HG03060 (cell line): ENCODE results near the gene RASIP1.
"Not testable (repeated sequence)": the region's sequence is repeated elsewhere in the genome, so short reads cannot be mapped to it uniquely, and the experiment has no call there.

Experiments used
- ATAC-seq: cut with Tn5 transposase; IDR thresholded peaks from one replicate; pipeline ENCODE4 v1.9.1; 2021; ENCODE audit warnings: low read depth, moderate number of reproducible peaks; ENCODE audit not compliant: unreplicated experiment

Gene RASIP1

DNA sequence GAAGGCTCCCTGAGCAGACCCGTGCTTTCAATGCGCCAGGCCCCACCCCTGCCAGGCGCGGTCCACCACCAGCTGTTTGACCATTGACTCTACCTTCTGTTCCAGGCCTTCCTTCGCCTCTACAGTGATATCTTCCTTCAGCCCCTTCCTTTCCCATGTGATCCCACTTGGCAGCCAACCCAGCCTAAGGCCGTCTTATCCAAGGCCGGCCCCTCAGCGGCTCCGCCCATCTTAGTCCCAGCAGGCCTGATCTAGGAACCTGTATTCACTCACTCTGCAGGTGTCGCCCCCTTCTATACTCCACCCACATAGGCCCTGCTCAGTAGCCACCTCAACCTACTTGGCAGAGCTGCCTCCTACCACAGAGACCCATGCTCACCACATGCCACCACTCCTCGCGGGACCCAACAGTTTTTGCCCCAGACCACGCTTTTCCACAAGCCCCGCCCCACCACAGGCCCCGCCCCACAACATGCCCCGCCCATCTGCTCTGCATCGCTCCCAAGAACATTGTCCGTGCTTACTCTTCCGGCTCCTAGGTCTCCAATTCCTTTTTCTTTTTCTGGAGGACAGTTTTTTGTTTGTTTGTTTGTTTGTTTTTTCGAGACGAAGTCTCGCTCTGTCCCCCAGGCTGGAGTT lies 2.9 kb downstream of the RASIP1 start:
- ATAC-seq, result no peak

DNA sequence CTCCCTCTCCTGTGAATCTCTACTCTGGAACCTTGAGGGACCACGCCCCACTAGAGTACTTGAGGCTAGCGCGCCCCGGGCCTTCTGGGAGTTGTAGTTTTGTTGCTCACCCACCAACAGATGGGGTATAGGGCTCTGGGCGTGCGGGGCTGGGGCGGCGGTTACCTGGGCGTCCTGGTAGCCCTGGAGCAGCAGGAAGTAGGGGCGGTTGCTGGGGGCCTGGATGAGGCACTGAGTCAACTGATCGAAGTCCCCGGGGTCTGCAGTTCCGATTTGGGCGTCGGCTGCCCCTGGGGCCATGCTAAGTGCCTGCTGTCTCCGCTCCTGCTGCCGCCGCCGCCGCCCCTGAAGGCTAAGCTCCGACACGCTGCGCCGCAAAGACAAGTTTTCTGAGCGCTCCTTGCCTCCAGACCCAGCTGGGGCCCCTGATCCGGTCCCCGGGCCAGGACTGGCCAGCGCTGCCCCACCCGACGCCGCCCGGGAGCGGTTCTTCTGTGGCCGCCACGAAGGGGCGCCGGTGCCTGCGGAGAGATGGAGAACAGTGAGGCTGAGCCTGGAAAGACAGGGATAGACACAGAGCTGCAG lies 5.3 kb downstream of the RASIP1 start:
- ATAC-seq, result no peak

DNA sequence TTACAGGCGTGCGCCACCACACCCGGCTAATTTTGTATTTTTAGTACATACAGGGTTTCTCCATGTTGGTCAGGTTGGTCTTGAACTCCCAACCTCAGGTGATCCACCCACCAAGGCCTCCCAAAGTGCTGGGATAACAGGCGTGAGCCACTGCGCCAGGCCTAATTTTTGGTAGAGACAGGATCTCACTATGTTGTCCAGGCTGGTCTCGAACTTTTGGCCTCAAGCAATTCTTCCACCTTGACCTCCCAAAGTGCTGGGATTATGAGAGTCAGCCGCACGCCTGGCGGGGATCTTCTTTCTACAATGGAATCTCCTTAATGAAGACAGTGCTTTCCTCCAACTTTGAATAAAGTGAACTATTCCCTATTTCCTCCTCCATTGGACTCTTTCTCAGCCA lies 5.8 kb downstream of the RASIP1 start:
- ATAC-seq, result no peak

DNA sequence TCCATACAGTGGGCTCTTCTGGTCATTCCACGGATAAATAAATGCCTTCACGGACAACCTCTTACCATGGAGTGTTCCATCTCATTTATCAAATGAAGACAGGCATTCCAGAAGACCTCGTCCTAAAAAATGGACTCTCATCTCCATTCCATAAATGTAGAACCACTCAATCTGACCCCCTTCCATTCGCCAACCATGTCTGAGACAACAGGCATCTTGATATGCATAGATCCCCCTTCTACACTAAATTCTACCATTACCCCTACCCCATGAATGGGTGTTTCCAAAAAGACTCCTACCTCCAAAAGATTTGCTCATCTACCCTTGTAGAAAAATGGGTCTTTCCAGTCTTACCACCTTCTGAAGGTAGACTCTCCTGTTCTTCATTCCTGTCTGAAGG lies 9.0 kb downstream of the RASIP1 start:
- no peak for ATAC-seq

DNA sequence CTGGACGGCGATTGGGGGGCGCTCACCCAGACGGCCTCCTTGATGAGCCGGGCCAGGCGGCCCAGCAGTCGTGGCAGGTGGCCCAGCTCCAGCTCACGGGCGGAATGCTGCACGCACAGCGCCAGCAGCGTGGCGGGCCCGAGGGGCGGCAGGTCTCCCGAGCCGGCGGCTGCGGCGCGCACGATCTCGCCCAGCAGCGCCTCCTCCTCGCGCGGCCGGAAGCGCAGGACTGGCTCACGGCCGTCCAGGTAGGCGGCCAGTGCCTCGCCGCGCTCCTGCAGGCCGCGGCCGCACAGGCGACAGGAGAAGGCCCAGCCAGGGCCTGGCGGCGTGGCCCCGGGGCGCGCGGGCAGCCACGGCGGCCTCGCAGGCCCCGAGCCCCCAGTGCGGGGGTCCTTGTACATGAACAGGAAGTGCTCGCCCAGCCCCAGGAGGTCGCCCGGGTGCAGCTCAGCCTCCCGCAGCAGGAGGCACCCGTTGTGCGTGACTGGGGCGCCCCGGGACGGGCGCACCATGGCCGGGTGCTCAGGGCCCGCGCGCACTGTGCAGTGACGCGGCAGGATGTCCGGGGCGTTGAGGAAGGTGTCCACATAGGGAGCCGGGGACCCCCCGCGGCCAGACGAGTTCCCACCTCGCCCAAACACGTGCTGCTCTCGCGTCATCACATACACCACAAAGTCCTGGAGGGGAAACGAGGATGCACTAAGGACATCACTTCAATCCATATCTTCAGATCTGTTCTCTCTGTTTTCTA lies 11.3 kb downstream of the RASIP1 start:
- ATAC-seq, result no peak

DNA sequence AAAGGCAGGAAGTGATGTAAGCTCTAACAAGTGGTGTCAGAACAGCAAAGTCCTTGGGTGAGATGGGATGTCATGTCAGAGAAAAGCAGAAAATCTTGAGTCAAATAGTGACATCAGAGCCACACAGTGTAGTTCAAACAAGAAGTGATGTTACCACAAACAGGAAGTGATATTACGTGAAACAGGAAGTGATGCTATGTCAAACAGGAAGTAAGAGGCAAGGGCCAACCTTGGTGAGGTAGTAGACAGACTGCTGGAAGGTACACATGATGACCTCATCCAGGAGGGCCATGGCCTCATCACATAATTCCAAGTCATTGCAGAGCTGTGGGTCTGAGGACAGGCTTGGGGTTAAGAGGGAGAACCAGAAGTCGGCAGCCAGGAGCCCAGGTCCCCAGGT lies 13.9 kb downstream of the RASIP1 start:
- no peak for ATAC-seq

DNA sequence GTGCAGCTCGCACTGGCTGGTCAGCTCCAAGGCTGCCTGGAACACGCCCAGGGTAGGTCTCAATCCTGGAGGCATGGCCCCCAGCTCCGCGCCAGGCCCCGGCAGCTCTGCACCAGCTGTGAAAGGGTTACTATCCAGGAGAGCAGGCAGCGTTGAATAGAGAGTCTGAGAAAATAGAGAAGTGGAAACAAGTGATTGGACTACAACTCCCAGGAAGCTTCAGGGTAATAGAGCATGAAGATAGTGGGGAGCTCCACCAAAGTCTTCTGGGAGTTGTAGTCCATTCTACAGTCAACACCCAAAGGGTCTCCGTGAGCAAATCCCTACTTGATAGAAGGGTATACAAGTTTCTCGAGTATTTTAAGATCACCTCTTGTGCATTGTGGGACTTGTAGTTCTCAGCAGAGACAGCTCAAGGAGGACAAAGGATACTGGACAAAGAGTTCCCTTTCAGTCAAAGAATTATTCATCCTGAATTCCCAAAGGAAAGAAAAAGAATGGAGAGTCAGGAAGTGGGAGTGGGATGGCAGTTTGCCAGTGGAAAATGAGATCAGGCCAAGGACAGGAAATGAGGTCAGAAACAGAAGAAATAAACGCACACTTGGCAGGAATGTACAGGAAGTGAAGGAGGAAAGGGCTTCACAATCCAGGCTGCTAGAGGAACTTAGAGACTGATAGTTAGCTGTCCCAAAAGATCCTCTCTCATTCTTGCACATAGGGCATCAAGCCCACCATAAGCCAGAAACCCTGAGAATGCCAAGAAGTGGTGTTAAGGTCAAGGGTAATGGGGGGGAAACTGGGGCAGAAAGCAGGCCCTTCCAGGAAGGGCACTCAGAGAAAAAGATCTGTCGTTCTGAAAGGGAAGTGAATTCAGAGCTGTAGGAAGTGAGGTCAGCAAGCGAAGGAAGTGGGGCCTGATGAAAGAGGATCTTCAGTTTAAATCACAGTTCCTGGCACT lies 15.3 kb downstream of the RASIP1 start:
- no peak for ATAC-seq

DNA sequence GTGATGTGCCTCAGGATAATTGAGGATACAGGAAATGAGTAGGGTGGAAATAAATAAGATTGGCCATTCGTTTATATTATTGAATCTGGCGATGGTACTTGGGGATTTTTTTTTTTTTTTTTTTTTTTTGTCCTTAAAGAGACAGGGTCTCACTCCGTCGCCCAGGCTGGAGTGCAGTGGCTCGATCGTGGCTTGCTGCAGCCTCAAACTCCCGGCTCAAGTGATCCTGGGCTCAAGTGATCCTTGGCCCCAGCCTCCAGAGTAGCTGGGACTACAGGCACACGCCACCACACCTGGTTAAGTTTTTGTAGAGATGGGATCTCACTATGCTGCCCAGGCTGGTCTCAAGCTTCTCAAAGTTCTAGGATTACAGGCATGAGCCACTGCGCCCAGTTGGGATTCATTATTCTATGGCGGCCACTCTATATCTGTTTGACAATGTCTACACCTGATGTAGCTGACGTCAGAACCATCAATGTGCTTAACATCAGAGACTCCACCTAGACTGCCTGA lies 18.2 kb downstream of the RASIP1 start:
- no peak for ATAC-seq

DNA sequence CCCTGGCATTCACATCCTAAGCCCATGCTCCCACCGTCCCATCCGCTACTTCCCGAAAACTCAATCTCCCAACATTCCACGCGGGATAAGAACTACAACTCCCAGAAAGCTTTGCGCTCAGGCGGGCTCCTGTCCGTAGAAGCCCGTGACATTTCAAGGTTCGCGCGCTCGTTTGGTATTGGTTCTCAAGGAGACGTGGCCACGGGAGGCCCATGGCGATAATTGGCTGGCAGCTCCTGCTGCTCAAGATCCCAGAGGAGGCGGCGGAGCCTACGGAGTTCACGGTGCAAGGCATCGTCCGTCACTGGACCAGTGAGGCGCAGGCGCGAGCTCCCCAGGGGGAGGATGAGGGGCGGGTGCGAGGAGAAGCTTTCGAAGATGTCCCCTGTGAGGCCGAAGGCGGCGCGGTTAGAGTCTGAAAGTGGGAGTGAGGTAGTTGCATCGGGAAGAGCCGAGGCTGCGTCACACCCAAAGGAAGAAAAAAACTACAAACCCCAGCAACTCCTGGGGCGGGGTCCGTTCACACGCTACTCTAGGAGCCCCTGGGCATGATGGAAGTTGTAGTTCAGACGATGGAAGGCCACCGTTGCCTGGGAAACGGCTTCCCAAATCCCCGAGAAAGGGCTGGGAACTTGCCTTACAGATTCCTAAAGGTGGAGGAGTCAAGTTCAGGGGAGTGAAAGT lies 19.7 kb downstream of the RASIP1 start:
- peak; percentile 56 for ATAC-seq

DNA sequence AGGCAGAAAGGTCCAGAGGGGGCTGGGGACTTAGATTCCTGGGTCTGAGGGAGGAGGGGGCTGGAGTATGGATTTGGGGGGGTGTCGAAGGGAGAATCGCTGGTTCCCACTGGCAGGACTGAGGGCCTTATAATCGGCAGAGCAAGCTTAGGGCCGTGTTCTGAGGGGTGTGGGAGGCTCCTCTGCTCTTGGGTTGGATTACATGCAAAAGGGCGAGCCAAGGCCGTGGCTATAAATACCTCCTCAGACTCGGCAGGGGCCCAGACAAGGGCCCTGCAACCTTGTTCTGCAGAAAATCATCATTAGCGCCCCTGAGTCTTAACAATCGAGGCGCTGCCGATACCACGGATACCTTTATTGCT lies 20.2 kb downstream of the RASIP1 start:
- no peak for ATAC-seq

DNA sequence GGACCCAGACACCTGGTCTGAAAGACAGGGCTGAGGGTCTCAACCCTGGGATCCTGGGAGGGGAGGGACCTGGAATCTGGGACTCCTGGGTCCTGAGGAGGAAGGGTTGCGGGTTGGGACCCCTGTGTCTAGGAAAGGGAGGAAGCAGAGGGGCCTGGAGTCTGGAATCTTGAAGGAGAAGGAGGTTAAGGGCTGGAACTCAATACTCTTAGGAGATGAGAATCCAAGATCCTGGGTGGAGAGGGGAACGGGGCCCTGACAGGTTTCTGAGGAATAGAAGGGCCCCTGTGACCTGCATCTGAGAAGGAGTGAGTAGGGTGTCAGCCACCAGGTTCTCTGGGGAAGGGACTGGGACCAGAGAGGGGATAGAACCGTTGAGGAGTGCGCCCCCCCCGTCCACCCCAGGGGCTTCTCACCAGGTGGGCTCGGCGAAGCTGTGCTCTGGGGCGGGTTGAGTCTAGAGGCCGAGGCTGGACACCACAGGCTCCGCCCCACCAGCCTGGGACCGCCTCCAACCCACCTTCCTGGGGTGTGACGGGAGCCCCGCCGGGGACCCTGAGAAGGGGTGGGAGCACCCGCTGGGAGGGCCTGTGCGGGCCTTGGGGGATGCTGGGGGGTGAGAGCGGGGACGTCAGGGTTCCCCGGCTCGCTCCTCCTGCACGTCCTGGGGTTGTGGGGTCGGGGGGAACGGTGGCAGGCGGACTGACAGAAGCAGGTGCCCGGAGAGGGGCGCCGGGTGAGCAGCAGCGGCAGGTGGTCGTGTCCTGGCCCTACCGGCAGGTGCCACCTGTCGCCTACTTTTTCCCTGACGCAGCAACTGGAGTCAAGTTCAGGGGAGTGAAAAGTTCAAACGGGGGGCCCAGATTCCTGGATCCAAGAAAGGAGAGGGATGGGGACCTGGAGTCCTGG lies 20.9 kb downstream of the RASIP1 start, which contains the start of gene MAMSTR:
TSS of gene MAMSTR (minus strand) at position 463 of the 909 bp plus-strand sequence. CDS start 694 bp downstream, outside the sequence.
- no peak for ATAC-seq

DNA sequence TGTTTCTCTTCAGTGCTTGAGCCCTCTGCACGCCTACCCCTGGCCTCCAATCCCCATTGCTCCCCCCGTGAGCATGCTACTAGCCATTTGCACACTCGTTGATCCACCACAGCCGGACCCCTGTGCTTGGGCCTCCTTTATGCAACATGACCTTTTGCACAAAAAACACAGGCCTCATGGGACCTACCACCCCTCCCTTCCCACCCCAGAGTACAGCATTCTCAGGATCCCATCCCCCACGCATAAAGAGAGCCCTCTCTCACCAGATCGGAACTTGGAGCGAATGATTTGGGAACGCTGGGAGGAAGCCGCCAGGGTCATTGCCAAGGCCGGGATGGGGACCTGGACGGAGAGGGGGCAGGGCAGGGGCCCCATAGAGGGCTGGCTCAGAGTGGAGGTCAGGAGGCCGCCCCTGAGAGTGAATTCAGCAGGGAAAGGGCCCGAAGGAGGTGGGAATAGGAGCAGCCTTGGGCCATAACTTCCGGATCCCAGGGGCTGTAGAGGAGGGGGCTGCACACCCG lies 21.6 kb downstream of the RASIP1 start:
- ATAC-seq, result no peak

DNA sequence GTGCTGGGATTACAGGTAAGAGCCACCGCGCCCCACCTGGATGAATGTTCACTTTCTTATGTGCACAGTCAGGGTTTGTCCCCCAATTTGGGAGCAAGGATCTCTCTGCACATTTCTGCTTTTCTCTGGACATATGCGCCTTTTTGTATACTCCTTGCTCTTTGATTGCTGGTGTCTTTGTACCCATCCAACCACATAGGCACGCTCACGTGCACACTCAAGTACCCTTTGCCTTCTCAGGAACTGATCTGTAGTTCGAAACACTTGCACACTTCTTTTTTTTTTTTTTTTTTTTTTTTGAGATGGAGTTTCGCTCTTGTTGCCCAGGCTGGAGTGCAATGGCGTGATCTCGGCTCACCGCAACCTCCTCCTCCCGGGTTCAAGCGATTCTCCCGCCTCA lies 22.3 kb downstream of the RASIP1 start:
- ATAC-seq, result not testable (repeated sequence)

DNA sequence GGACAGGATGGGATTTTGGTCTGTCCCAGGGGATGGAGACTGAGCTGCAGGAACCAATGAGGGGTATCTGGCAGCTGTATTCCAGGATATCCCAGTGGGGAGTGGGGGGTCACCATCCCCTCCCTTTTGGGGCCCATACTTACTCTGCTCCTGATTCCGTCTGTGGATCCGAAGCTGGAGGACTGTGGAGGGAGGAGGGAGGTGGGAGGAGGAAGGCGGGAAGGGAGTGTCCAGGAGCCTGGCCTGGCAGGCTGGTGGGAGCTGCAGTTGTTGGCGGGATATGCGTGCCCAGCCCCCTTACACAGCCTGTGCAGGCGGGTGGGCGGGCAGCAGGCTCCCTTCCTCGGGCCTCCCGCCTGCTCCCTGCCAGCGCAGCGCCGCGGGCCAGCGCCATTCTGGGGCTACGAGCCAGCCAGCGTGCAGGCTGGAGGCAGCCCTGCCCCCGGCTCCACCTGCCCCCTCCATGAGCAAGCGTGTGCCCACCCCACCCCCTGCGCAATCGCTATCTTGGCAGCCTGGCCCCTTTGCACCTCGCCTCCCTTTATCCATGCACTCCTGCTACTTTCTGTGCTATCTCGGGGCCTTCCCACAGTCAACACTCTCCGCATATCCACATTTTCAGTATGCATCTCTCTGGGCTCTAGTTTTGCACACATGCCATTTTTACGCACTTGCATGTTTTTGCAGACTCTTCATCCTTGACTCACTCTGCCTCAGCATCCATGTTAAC lies 23.7 kb downstream of the RASIP1 start:
- ATAC-seq, result no peak

DNA sequence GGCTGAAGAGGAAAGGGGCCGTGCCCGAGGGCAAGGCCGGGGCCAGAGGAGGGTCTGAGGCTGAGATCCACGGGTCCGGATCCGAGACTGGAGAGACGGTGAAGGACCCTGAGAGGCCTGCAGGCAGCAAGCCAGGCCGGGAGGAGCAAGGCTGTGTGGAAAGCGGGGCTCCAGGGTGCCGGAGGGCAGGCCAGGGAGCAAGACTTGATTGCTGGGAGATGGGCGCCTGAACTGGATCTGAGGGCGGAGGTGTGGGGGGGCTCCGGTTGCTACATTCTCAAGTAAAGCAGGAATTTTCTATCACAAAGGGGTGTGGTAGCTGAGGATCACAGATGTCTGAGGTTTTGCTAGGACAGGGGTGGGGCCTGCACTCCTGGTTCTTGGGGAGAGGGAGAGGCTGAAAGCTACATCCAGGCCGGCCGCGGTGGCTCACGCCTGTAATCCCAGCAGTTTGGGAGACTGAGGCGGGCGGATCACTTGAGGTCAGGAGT lies 24.7 kb downstream of the RASIP1 start:
- no peak for ATAC-seq

DNA sequence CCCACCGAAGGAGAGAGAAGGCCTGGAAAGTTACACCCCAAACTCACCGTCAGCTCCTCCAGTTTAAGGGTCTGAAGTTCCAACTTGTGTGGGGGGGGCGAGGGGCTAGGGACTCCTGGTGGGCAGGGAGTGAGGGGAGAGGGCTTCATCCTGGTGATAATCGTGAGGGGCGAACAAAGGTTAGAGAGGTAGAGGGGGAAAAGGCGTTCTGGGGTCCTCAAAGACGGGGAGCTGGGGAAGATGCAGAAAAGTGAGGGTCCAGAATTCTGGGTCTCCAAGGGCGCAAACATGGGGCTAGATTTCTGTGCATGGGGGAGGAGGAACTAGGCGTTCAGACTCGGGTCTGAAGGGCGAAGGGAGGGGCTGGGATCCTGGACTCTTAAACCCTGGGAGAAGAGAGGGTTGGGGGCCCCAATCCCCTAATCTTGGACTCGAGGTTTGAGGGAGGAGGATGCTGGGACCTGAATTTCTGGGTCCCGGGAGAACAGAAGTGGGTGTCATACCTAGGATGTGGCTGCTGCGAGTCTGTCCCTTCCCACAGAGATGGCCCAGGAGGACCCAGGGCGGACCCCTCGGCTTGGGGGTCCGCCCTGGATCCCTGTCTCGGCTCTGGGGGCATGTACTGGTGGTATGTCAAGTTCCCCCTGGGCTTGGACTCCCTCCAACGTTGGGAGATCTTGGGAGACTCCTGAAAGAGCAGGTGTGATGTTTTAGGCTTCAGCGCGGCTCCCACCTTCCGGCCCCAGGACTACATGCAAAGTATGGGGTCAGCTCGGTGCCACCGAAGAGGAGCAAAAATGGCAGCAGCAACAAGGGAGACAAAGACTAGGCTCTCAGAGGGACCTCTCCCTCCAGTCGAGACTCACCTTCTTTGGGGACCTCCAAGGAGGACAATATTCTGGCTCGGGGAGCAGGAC lies 25.4 kb downstream of the RASIP1 start:
- no peak for ATAC-seq
